HepG2 (cell line): ENCODE measurements around the gene PRKCZ. TPM values are rescaled to one million over a fixed set of nuclear protein-coding genes. Genes with fewer than 3 reads are reported as not detected.

Experiments used
- CBFB ChIP-seq: sonication (generic); formaldehyde crosslinking; IDR thresholded peaks from 2 replicates; pipeline ENCODE4 v1.4.0; 2020; ENCODE audit warnings: missing genetic modification reagents
- CREB1 ChIP-seq, 2 experiments: fragments of 450-650 bp in 1 of 2; IDR thresholded peaks; 2 replicates each; pipeline ENCODE4 v1.6.1; 2016 to 2017; ENCODE audit warnings: control low read depth in 1 of 2, mild to moderate bottlenecking in 1 of 2, missing compliant biosample characterization in 1 of 2, missing genetic modification characterization in 1 of 2
- CREM ChIP-seq, 2 experiments: sonication (generic) in 1 of 2; formaldehyde crosslinking in 1 of 2; IDR thresholded peaks; 2 replicates each; pipeline versions ENCODE4 v1.4.0 to v1.6.1; 2016 to 2020; ENCODE audit warnings: antibody characterized with exemption in 1 of 2, mild to moderate bottlenecking in 1 of 2, missing genetic modification reagents in 1 of 2
- DPF2 ChIP-seq: sonication (generic); formaldehyde crosslinking; IDR thresholded peaks from 2 replicates; pipeline ENCODE4 v1.4.0; 2020; ENCODE audit warnings: mild to moderate bottlenecking, low read depth, missing genetic modification reagents, borderline replicate concordance
- ESRRA ChIP-seq: sonication (generic); formaldehyde crosslinking; IDR thresholded peaks from 2 replicates; pipeline ENCODE4 v1.5.1; 2020; ENCODE audit warnings: mild to moderate bottlenecking, low read depth, missing genetic modification reagents
- ETV5 ChIP-seq: IDR thresholded peaks from 2 replicates; pipeline ENCODE4 v1.6.1; 2018; ENCODE audit warnings: missing biosample characterization, missing genetic modification reagents, inconsistent platforms, borderline replicate concordance
- FOXA3 ChIP-seq: IDR thresholded peaks from 2 replicates; pipeline ENCODE4 v1.6.1; 2016; ENCODE audit warnings: missing genetic modification reagents, missing compliant biosample characterization
- FOXP1 ChIP-seq, 2 experiments: fragments of 450-650 bp in 1 of 2; IDR thresholded peaks; 2 replicates each; pipeline ENCODE4 v1.6.1; 2017 to 2018; ENCODE audit warnings: antibody characterized with exemption in 1 of 2
- KLF12 ChIP-seq: sonication (generic); formaldehyde crosslinking; IDR thresholded peaks from 2 replicates; pipeline ENCODE4 v1.4.0; 2020; ENCODE audit warnings: missing genetic modification reagents, borderline replicate concordance
- LCORL ChIP-seq, 2 experiments: fragments of 450-650 bp in 1 of 2; sonication (generic) in 1 of 2; formaldehyde crosslinking in 1 of 2; IDR thresholded peaks; 2 replicates each; pipeline versions ENCODE4 v1.5.0 to v1.6.1; 2017 to 2020; ENCODE audit warnings: antibody characterized with exemption in 1 of 2, missing genetic modification reagents in 1 of 2
- MED8 ChIP-seq: sonication (generic); formaldehyde crosslinking; IDR thresholded peaks from 2 replicates; pipeline ENCODE4 v1.8.1; 2023; ENCODE audit warnings: mild to moderate bottlenecking, missing genetic modification reagents; ENCODE audit not compliant: insufficient replicate concordance
- MIER3 ChIP-seq: IDR thresholded peaks from 2 replicates; pipeline ENCODE4 v1.6.1; 2016; ENCODE audit warnings: missing compliant biosample characterization, borderline replicate concordance
- PPARG ChIP-seq: conservative IDR thresholded peaks from 2 replicates; pipeline ENCODE4 v1.6.1; 2016; ENCODE audit warnings: missing biosample characterization, missing genetic modification reagents
- SAFB2 ChIP-seq: sonication (generic); formaldehyde crosslinking; IDR thresholded peaks from 2 replicates; pipeline ENCODE4 v1.5.1; 2020; ENCODE audit warnings: missing genetic modification reagents, low read depth, mild to moderate bottlenecking, borderline replicate concordance
- TAF1 ChIP-seq: sonication (generic); formaldehyde crosslinking; IDR thresholded peaks from 2 replicates; pipeline ENCODE4 v1.4.0; 2020; ENCODE audit warnings: missing genetic modification reagents
- ZEB1 ChIP-seq: IDR thresholded peaks from 2 replicates; pipeline ENCODE4 v1.6.1; 2012; ENCODE audit warnings: mild to moderate bottlenecking, low read depth, inconsistent platforms; ENCODE audit not compliant: insufficient replicate concordance
- ZMYM3 ChIP-seq: sonication (generic); formaldehyde crosslinking; IDR thresholded peaks from 2 replicates; pipeline ENCODE4 v1.5.1; 2020; ENCODE audit warnings: mild to moderate bottlenecking, missing genetic modification reagents
- ZNF572 ChIP-seq: sonication (generic); formaldehyde crosslinking; IDR thresholded peaks from 2 replicates; pipeline ENCODE4 v1.5.1; 2020; ENCODE audit warnings: mild to moderate bottlenecking, missing genetic modification reagents
- ZNF792 ChIP-seq: IDR thresholded peaks from 2 replicates; pipeline ENCODE4 v1.6.1; 2016
- polyA plus RNA-seq, 8 experiments: library from polyadenylated mRNA; depleted of rRNA in 3 of 8; stranded (reverse) in 7 of 8; unstranded in 1 of 8; fragments of >200 nt; fragmentation: Illumina TruSeq in 4 of 8; extraction: Trizol in 4 of 8; gene quantifications; 2 replicates each; pipeline versions ENCODE4 v1.2.1 to v1.2.3, GENCODE V29; 2011 to 2016; ENCODE audit warnings: low read depth in 4 of 8, missing spikeins in 1 of 8, mixed read lengths in 1 of 8; ENCODE audit not compliant: insufficient read depth in 1 of 8
- total RNA-seq, 5 experiments: library from RNA; depleted of rRNA; stranded (reverse); fragments of >200 nt; fragmentation: Illumina TruSeq; extraction: Trizol; gene quantifications; 2 replicates each; pipeline ENCODE4 v1.2.3, GENCODE V29; 2016; ENCODE audit warnings: low read depth in 1 of 5
- TF ChIP-seq, protein P1 (sequence below): IDR thresholded peaks from 2 replicates; pipeline ENCODE4 v1.6.1; 2016; ENCODE audit warnings: mild to moderate bottlenecking
- TF ChIP-seq, protein P2 (sequence below): sonication (generic); formaldehyde crosslinking; IDR thresholded peaks from 2 replicates; pipeline ENCODE4 v1.4.0; 2020; ENCODE audit warnings: missing genetic modification reagents, borderline replicate concordance
- TF ChIP-seq, protein P3 (sequence below): sonication (generic); formaldehyde crosslinking; IDR thresholded peaks from 2 replicates; pipeline ENCODE4 v1.8.1; 2022; ENCODE audit warnings: mild to moderate bottlenecking, missing genetic modification reagents

PRKCZ gene
- total and polyA plus RNA-seq, 2 of the 13 experiments (the other 11 are each of a cell fraction or from before 2014, with no cell fraction given), result 34.7 to 85.2 TPM

DNA sequence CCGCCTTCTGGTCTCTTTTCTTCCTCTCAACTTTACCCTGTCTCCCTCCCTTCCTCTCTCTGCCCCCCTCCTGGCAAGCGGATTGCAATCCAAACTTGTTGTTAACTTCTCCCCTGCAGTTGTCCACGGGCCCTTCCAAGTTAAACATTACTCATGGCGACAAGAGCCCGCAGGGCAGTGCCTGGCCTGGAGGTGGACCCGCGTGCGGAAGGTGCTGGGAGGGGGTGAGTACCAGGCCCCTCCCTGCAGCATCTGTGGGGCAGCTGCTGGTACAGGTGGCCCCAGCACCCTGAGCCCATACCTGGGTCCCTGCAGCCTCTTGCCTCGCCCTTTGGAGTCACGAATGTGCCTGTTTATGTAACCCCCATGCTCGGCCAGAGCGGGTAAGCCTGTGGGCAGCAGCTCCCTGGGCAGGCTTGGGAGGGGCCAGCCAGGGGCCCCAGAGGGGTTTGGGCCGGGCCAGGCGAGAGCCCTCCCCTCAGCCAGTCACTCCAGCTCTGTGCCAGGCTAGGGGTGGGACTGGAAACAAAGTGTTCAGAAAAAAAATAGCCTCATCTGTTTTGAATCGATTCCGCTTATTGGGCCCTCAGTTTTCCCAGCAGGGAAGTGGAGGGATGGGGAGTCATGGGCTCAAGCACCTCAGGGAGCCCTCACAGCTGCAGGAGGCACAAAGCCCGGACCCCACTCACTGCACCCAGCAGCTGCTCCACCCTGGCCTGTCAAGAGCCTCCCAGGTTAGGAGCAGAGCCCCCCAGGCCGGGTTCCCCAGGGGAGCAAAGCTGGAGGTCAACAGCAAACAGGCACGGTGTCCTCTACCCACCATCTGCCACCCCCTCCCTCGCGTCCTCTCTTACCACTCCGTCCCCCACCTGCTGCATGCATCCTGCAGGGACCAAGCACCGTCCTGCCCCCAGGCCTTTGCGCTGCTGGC lies 158.4 kb downstream of the PRKCZ start (continued):
- TF ChIP-seq, protein P1, sequence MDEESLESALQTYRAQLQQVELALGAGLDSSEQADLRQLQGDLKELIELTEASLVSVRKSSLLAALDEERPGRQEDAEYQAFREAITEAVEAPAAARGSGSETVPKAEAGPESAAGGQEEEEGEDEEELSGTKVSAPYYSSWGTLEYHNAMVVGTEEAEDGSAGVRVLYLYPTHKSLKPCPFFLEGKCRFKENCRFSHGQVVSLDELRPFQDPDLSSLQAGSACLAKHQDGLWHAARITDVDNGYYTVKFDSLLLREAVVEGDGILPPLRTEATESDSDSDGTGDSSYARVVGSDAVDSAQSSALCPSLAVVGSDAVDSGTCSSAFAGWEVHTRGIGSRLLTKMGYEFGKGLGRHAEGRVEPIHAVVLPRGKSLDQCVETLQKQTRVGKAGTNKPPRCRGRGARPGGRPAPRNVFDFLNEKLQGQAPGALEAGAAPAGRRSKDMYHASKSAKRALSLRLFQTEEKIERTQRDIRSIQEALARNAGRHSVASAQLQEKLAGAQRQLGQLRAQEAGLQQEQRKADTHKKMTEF (CRISPR knock-in tag), result peak; percentile 39; the same call in 1 of the 2 replicates
- TF ChIP-seq ESRRA (CRISPR knock-in tag), result no peak
- peak; percentile 56; the same call in 1 of the 2 replicates for TF ChIP-seq ETV5 (CRISPR knock-in tag)
- TF ChIP-seq ZNF792, result peak; percentile 22; the same call in 1 of the 2 replicates
- no peak for TF ChIP-seq CREB1 (IDR thresholded peaks at IDR 0.05)
- peak; percentile 50; the same call in 1 of the 2 replicates for TF ChIP-seq CREB1 (CRISPR knock-in tag; IDR thresholded peaks at IDR 0.05)
- peak; percentile 50 for TF ChIP-seq TAF1 (CRISPR knock-in tag)
- peak; percentile 75; the same call in 1 of the 2 replicates for TF ChIP-seq MIER3 (CRISPR knock-in tag)
- peak; percentile 32 for TF ChIP-seq MED8
- TF ChIP-seq FOXA3, result peak; percentile 59
- no peak for TF ChIP-seq DPF2
- TF ChIP-seq CREM (IDR thresholded peaks at IDR 0.05), result 0 out of 2 replicates have a peak, but pooled peaks have one; percentile 41
- no peak for TF ChIP-seq CREM (CRISPR knock-in tag; IDR thresholded peaks at IDR 0.05)
- TF ChIP-seq, protein P2, sequence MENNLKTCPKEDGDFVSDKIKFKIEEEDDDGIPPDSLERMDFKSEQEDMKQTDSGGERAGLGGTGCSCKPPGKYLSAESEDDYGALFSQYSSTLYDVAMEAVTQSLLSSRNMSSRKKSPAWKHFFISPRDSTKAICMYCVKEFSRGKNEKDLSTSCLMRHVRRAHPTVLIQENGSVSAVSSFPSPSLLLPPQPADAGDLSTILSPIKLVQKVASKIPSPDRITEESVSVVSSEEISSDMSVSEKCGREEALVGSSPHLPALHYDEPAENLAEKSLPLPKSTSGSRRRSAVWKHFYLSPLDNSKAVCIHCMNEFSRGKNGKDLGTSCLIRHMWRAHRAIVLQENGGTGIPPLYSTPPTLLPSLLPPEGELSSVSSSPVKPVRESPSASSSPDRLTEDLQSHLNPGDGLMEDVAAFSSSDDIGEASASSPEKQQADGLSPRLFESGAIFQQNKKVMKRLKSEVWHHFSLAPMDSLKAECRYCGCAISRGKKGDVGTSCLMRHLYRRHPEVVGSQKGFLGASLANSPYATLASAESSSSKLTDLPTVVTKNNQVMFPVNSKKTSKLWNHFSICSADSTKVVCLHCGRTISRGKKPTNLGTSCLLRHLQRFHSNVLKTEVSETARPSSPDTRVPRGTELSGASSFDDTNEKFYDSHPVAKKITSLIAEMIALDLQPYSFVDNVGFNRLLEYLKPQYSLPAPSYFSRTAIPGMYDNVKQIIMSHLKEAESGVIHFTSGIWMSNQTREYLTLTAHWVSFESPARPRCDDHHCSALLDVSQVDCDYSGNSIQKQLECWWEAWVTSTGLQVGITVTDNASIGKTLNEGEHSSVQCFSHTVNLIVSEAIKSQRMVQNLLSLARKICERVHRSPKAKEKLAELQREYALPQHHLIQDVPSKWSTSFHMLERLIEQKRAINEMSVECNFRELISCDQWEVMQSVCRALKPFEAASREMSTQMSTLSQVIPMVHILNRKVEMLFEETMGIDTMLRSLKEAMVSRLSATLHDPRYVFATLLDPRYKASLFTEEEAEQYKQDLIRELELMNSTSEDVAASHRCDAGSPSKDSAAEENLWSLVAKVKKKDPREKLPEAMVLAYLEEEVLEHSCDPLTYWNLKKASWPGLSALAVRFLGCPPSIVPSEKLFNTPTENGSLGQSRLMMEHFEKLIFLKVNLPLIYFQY (CRISPR knock-in tag), result peak; percentile 38
- no peak for TF ChIP-seq LCORL (IDR thresholded peaks at IDR 0.05)
- TF ChIP-seq LCORL (CRISPR knock-in tag; IDR thresholded peaks at IDR 0.05), result no peak; the same call in 1 of the 2 replicates
- peak; percentile 65; the same call in 1 of the 2 replicates for TF ChIP-seq PPARG (CRISPR knock-in tag)
- peak; percentile 73 for TF ChIP-seq ZEB1
- peak; percentile 37; the same call in 1 of the 2 replicates for TF ChIP-seq CBFB (CRISPR knock-in tag)
- no peak for TF ChIP-seq FOXP1 (IDR thresholded peaks at IDR 0.05)
- TF ChIP-seq FOXP1 (CRISPR knock-in tag; IDR thresholded peaks at IDR 0.05), result peak; percentile 15; the same call in 1 of the 2 replicates
- peak; percentile 26; the same call in 1 of the 2 replicates for TF ChIP-seq KLF12 (CRISPR knock-in tag)
- TF ChIP-seq ZNF572, result no peak
- TF ChIP-seq, protein P3, sequence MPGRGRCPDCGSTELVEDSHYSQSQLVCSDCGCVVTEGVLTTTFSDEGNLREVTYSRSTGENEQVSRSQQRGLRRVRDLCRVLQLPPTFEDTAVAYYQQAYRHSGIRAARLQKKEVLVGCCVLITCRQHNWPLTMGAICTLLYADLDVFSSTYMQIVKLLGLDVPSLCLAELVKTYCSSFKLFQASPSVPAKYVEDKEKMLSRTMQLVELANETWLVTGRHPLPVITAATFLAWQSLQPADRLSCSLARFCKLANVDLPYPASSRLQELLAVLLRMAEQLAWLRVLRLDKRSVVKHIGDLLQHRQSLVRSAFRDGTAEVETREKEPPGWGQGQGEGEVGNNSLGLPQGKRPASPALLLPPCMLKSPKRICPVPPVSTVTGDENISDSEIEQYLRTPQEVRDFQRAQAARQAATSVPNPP (CRISPR knock-in tag), result no peak
- peak; percentile 30; the same call in 1 of the 2 replicates for TF ChIP-seq SAFB2
- 0 out of 2 replicates have a peak, but pooled peaks have one; percentile 0 for TF ChIP-seq ZMYM3
